Stimulated activated CD4-positive, alpha-beta T cell treated with anti-CD3 and anti-CD28 coated beads, Interleukin-12 subunit alpha, Interleukin-12 subunit beta, amount 100 ng/mL, for 4 hours (primary cell): Measurements from ENCODE around the gene VAV2.

Source experiments
- DNase-seq: peaks from one replicate; pipeline ENCODE4 v3.0.0-alpha.2; 2020

The VAV2 gene

DNA sequence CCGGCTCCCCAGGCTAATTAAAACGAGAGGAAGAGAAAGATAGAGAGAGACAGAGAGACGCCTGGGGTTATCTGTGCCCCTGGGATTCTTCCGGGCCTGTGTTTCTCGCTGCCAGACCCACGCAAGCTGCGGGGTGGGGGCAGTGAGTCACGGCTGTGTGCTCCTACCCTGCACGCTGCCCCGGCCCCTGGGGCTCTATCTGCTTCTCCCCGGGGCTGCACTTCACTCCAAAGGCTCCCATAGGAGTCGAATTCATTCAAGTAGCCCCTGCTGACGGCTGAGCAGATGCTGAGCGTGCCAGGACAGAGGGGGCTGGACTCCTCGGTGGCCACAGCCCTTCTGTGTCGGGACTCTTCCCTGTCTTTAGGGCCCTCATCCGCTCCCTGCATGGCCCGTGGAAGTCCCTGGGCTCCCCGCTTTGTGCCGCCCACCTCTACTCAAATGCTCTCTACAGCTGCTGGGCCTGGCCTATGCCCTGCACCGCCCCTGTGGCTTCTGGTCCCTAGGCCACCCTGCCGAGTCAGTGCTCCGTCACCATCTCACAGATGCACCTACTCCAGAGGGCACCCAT is 276.7 kb downstream of the VAV2 start:
- no peak for DNase-seq

DNA sequence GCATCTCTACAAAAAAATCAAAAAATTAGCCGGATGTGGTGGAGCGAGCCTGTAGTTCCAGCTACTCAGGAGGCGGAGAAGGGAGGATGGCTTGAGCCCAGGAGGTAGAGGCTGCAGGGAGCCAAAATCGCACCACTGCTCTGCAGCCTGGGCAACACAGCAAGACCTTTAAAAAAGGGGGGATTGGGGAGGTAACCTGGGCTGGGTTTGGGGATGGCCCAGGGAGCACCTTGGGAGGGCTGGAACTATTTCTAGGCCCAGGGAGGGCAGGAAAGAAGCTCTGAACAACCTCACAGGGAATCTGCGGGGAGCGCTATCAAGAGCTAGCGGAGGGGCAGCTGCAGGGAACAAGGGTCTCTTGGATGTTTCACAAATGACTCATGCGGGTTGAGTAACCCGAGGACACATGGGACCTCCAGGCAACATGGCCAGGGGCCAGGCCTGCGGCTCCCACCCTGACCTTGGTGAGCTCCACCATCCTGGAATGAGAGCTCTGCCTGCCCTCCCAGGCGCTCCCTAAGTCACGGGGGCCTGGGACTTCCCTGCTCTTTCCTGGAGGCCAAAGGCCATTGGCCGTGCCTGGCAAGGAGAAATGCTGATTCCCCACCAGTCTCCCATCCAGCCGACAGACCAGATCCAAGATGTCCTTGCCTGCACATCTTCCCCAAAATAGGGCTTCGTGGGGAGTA is 277.4 kb downstream of the VAV2 start:
- no peak for DNase-seq

DNA sequence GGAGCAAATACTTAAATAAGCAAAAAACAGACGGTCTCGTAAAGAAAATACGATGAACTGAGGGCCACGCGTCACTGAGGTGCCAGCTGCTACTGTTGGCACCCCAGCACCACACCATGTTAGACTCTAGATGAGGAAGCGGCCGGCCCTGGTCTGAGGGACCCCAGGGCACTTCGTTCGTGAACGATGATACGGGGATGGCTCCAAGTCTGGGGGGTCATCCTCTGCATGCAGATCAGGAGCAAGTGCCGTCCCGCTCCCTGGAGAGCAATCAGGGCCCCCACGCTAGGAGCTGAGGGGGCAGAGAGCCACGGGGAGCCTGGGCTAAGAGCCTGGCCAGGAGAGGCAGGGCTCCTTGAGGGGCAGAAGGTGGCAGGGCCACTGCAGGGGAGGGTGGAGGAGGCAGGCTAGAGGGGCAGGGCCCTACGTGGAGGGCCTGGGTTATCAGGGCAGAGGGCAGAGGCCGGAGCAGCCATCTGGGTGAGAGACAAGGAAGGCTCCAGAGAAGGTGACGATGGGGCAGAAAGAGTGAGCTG is 278.1 kb downstream of the VAV2 start:
- no peak for DNase-seq

DNA sequence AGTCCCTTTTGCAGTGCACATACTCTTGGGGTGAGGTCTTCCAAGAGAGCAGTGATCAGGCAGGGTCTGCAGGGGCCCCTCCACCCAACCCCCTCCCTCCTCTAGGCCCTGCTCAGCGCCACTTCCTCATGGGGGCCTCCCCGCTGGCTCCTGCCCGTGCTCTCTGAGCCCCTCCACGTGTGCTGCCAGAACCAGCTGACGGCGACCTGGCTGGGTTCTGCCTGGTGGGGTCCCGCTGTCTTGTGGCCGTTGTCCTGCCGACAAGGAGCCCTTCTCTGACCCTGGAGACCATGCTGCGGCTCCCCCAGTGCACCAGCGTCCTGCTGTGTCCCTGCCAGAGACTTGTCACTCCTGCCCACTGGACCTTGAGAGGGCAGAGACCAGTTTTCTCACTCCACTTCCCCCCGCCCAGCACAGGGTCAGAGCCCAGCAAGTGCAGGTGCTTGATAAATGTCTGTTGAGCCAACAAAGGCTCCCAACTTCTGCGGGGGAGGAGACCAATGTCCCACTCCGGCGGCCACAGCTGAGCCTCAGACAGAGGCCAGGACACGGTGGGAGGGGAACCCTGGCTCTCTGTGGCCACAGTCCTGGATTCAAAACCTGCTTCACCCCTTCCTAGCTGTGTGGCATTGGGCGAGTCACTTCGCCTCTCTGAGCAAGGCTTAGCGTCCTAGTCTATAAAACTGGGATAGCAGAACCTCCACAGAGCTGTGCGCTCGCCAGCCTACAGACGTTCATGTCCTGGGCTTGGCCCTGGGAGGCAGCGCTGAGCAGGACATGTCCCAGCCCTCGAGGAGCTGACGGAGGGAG is 278.8 kb downstream of the VAV2 start:
- DNase-seq = no peak

DNA sequence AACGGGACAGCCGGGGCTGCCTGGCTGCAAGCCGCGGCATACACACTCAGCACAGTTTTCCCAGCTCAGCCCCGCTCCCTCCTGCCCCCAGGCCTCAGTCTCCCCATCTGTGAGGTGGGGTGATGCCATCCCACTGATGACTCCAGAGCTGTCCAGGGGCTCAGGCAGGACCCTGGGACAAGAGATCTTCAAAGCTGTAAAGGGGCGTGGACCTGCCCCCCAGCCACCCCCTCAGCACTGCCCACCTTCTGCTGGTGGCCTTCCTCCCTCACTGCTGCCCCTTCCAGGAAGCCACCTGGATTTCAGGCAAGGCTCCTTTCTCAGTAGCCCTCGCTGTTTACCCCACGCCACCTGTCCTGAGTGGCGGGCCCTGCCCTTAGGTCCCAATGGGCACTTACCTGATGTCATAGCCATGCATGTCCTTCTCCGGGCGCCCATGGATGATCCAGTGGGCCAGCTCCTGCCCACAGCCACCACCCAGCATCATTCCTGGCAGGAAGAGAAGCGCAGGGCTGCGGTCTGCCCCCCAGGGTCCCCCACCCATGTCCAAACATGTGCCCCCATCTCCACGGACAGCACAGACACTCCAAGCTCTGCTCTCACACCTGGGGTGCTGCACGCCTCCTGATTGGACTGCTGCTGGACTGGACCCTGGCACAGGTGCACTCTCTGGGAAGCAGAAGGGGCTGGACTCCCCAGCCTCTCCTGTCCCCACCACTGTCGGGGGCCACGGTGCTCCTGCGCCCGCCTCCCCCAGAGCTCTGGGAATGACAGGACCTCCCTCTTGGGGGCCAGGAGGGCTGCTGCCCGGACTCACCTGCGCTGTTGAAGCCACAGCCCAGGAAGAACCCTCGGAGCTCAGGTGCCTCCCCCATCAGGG is 279.7 kb downstream of the VAV2 start:
- DNase-seq = no peak
